ENCODE results near the gene OMD. TPM values are rescaled to one million over a fixed set of nuclear protein-coding genes. Genes with fewer than 3 reads are reported as not detected.

Gene OMD
- total and polyA plus RNA-seq, 2 of the 8 experiments (the other 6 are each of a cell fraction or from before 2014, with no cell fraction given): not detected

GRCh38 chr9:92446536-92446935, 22.3 kb upstream of the OMD start:
- Histone ChIP-seq H2BK12ac (ENCODE audit: low read depth, low read length) (no peak overlapping the region), H4K8ac (ENCODE audit: extremely low read depth, insufficient read depth, low read length) (no peak overlapping the region), H3K79me1 (ENCODE audit: low read depth, low read length) (no peaks in the 10 kb centered on the region), H2BK20ac (ENCODE audit: low read length) (no peak overlapping the region), H3K36me3 (ENCODE audit: control insufficient read depth in 2 of 4, insufficient read depth in 4 of 4, low read length in 3 of 4) (no peaks in the 10 kb centered on the region), H3K27me3 (replicated peaks in 1 of 4; ENCODE audit: control insufficient read depth in 3 of 4, extremely low read depth in 1 of 4, insufficient read depth in 3 of 4, low read length in 3 of 4) (no peaks in the 10 kb centered on the region), H3K56ac (replicated peaks; ENCODE audit: insufficient read length, low read depth, low read length) (no peak overlapping the region), H3K4me3 (ENCODE audit: extremely low read depth in 1 of 4, insufficient read depth in 2 of 4, low read depth in 3 of 4, low read length in 4 of 4) (no peak overlapping the region), H3K9me3 (ENCODE audit: insufficient read depth in 2 of 2, low read depth in 1 of 2, low read length in 1 of 2) (no peaks in the 10 kb centered on the region; a peak in 1 of 4 replicates), H4K20me1 (replicated peaks in 1 of 2; ENCODE audit: control insufficient read depth in 1 of 2, insufficient read depth in 2 of 2, low read length in 2 of 2) (no peaks in the 10 kb centered on the region), H2BK120ac (replicated peaks; ENCODE audit: low read depth, low read length) (no peak overlapping the region), H3K9ac (replicated peaks in 1 of 4; ENCODE audit: extremely low read depth in 1 of 4, low read depth in 3 of 4, low read length in 3 of 4) (no peak overlapping the region), H3K79me2 (ENCODE audit: control insufficient read depth in 1 of 2, insufficient read depth in 2 of 2, low read length in 2 of 2) (no peaks in the 10 kb centered on the region), H3K27ac (ENCODE audit: low read depth, low read length) (no peak overlapping the region), H3K23ac (ENCODE audit: insufficient read length) (no peak overlapping the region), H2BK5ac (ENCODE audit: low read depth, low read length) (no peak overlapping the region), H3K4me1 (replicated peaks in 1 of 4; ENCODE audit: control insufficient read depth in 3 of 4, insufficient read depth in 4 of 4, low read length in 3 of 4) (peaks cover 0 to 2% (median 0%) of the 10 kb centered on the region in 4 experiments; a peak in 1 of 7 replicates), H3K23me2 (ENCODE audit: low read depth, low read length) (no peaks in the 10 kb centered on the region), H4K5ac (ENCODE audit: insufficient read length, low read depth, low read length) (no peak overlapping the region), H3K4me2 (ENCODE audit: insufficient read depth in 1 of 2, low read depth in 2 of 2, low read length in 2 of 2) (no peak overlapping the region), H3K14ac (ENCODE audit: insufficient read length) (no peak overlapping the region), H3K18ac (ENCODE audit: extremely low read depth, low read length) (no peak overlapping the region), H2BK15ac (ENCODE audit: low read length) (no peak overlapping the region), H2AFZ (ENCODE audit: low read length) (no peak overlapping the region), H4K91ac (replicated peaks; ENCODE audit: insufficient read length, low read length) (no peak overlapping the region), H3K4ac (replicated peaks; ENCODE audit: insufficient read length, low read depth, low read length) (no peak overlapping the region), H2AK5ac (ENCODE audit: low read depth, low read length) (no peak overlapping the region)
- ChIA-PET POLR2A (ENCODE audit: partially characterized antibody) (interaction anchor here (1.6 kb wide), 1 partner anchor 121 kb away, joined by 6 read pairs; the partner anchor contains the start of genes CENPP and NOL8), CTCF (ENCODE audit: partially characterized antibody) (interaction anchor here (0.7 to 2.1 kb wide), 6 partner anchors 9 to 971 kb away, joined by 3 to 9 read pairs (median 4); no protein-coding TSS in a partner anchor)
- no peak for FAIRE-seq
- no peak for DNase-seq (ENCODE audit: low read depth in 1 of 2, low spot score in 2 of 2)
- TF ChIP-seq JUND (IDR thresholded peaks at IDR 0.05; ENCODE audit: low read length) (no peak), SP2 (IDR thresholded peaks at IDR 0.05; ENCODE audit: low read length) (no peak), RAD21 (IDR thresholded peaks at IDR 0.05 in 1 of 2, conservative IDR thresholded peaks at IDR 0.05 in 1 of 2; ENCODE audit: low read depth in 2 of 2, low read length in 2 of 2) (no peak), RXRA (IDR thresholded peaks at IDR 0.05; ENCODE audit: insufficient read depth, low read depth, low read length) (no peak), TCF12 (IDR thresholded peaks at IDR 0.05; ENCODE audit: low read depth, low read length) (no peak), USF2 (IDR thresholded peaks at IDR 0.05; ENCODE audit: low read length) (no peak), CHD2 (IDR thresholded peaks at IDR 0.05; ENCODE audit: low read length) (no peak), BACH1 (IDR thresholded peaks at IDR 0.05; ENCODE audit: low read length) (no peak), NRF1 (IDR thresholded peaks at IDR 0.05; ENCODE audit: low read depth, low read length) (no peak)

Measured in H1 (cell line).